Effector CD4-positive, alpha-beta T cell (primary cell): ENCODE measurements around the gene TCF23. TPM values are rescaled to one million over a fixed set of nuclear protein-coding genes. Genes with fewer than 3 reads are reported as not detected.
"Not testable (repeated sequence)": the region's sequence is repeated elsewhere in the genome, so short reads cannot be mapped to it uniquely, and the experiment has no call there.

Experiments used
- DNase-seq: peaks from one replicate; pipeline ENCODE4 v3.0.0-alpha.2; 2020
- total RNA-seq: gene quantifications from one replicate; lab custom pipeline; 2026; lab: John Stamatoyannopoulos, UW

The TCF23 gene
- total RNA-seq = not detected

DNA sequence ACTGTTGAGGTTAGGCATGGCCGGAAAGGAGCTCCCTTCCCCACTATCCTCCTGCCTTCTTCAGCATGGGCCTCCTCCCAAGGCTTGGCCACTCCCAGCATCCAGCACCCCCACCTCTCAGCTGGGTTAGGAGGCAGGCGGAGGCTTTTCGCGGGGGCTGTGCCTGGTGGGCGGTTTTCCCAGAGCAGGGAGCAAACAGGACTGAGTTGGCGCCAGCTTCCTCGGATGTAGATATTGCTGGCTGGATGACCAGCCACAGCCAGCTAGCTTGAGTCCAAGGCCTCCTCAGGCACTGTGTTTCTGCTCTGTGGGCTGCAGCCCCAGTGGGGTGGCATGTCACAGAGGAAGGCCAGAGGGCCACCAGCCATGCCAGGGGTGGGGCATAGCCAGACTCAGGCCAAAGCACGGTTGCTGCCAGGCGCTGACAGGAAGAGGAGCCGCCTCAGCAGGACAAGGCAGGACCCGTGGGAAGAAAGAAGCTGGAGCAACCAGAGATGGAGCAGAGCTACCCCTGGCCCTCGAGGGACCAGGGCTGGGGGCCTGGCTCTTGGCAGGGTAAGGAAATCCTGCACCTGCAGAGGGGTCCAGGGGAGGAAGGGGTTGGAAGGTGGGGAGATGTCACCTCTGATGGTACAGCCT is at the start of gene TCF23:
TCF23 (plus strand) TSS at position 204 of the 639 bp plus-strand sequence; CDS start at position 334, 130 bp downstream.
- DNase-seq = no peak

DNA sequence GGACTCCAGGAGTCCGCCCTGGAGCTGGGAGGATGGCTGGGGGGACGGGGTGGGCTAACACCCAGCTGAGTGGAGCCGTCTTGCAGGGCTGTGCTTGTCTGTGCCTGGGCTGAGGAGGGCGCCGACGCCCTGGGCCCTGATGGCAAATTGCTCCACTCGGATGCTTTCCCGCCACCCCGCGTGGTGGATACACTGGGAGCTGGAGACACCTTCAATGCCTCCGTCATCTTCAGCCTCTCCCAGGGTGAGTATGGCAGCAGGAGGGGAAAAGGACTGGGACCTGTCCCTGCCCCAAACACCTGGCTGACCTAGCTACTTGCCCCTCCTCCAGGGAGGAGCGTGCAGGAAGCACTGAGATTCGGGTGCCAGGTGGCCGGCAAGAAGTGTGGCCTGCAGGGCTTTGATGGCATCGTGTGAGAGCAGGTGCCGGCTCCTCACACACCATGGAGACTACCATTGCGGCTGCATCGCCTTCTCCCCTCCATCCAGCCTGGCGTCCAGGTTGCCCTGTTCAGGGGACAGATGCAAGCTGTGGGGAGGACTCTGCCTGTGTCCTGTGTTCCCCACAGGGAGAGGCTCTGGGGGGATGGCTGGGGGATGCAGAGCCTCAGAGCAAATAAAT is 49.4 kb upstream of the TCF23 start:
- no peak for DNase-seq

DNA sequence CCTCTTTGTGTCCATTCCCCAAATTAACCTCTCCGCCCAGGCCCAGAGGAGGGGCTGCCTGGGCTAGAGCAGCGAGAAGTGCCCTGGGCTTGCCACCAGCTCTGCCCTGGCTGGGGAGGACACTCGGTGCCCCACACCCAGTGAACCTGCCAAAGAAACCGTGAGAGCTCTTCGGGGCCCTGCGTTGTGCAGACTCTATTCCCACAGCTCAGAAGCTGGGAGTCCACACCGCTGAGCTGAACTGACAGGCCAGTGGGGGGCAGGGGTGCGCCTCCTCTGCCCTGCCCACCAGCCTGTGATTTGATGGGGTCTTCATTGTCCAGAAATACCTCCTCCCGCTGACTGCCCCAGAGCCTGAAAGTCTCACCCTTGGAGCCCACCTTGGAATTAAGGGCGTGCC is 48.8 kb upstream of the TCF23 start:
- DNase-seq = no peak

DNA sequence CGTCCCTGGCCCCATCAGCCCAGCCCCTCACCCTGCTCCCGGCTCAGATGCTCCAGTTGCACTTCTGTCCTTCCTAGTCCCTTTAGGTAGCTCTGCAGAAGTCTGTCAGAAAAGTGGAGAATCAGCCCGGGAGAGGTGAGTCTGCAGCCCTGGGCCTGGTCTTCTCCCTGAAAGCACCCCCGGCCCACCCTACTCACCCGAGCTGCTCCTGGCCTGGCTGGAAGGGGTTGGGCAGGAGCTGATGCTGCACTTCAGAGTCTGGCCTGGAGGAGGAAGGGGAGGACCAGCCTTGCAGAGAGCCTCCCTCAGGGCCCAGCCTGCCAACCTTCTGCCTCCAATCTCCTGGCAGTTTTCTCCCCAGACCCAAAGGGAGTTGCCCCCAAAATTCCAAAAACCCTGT is 46.5 kb upstream of the TCF23 start:
- DNase-seq = no peak

DNA sequence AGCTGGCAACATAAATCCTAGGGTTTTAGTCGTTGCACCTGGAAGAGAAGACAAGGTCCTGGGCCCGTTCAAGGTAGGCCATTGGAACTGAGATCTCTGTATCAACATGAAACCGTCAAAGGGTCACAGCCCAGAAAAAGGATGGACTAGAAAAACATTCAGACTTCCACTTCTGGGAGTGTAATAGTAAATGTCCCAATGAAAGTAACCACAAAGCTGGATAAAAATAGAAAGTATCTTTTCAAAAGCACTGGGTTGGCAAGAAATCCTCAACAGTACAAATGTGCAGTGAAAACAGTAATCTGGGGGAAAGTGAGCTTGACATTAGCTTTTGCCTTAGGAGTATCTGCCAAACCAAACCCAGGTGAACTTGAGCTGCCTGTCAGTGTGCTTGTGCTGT is 42.8 kb upstream of the TCF23 start:
- no peak for DNase-seq

DNA sequence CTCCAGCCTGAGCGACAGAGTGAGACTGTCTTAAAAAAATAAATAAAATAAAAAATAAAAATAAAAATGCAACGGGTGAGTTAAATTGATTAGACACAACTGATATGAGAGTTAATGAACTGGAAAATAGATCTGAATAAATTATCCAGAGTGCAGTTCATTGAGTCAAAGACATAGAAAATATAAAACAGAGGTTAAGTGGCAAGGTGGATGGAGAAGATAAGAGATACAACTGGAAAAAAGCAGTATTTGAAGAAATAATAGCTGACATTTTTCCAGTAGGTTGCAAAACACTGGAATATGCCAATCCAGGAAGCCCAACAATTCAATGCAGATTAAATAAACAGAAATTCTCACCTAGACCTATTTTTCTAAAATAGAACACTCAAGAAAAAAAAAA is 40.6 kb upstream of the TCF23 start:
- no peak for DNase-seq

DNA sequence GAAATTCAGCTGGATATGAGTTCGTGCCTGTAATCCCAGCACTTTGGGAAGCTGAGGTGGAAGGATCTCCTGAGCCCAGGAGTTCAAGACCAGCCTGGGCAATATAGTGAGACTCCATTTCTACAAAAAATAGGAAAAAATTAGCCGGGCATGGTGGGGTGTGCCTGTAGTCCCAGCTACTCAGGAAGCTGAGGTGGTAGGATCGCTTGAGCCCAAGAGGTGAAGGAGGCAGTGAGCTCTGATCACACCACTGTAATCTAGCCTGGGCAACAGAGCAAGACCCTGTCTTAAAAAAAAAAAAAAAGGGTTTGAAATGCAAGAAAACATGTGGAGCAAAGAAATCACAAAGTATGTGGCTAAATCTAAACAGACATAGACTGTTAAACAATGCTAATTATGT is 39.7 kb upstream of the TCF23 start:
- no peak for DNase-seq

DNA sequence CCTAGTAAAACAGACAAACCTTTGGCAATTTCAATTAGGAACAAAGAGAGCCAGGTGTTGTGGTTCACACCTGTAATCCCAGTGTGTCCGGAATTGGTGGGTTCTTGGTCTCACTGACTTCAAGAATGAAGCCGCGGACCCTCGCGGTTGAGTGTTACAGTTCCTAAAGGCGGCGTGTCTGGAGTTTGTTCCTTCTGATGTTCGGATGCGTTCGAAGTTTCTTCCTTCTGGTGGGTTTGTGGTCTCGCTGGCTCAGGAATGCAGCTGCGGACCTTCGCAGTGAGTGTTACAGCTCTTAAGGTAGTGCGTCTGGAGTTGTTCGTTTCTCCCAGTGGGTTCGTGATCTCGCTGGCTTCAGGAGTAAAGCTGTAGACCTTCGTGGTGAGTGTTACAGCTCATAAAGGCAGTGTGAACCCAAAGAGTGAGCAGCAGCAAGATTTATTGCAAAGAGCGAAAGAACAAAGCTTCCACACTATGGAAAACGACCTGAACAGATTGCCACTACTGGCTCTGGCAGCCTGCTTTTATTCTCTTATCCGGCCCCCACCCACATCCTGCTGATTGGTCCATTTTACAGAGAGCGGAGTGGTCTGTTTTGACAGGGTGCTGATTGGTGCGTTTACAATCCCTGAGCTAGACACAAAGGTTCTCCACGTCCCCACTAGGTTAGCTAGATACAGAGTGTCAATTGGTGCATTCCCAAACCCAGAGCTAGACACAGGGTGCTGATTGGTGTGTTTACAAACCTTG is 38.0 kb upstream of the TCF23 start:
- not testable (repeated sequence) for DNase-seq

DNA sequence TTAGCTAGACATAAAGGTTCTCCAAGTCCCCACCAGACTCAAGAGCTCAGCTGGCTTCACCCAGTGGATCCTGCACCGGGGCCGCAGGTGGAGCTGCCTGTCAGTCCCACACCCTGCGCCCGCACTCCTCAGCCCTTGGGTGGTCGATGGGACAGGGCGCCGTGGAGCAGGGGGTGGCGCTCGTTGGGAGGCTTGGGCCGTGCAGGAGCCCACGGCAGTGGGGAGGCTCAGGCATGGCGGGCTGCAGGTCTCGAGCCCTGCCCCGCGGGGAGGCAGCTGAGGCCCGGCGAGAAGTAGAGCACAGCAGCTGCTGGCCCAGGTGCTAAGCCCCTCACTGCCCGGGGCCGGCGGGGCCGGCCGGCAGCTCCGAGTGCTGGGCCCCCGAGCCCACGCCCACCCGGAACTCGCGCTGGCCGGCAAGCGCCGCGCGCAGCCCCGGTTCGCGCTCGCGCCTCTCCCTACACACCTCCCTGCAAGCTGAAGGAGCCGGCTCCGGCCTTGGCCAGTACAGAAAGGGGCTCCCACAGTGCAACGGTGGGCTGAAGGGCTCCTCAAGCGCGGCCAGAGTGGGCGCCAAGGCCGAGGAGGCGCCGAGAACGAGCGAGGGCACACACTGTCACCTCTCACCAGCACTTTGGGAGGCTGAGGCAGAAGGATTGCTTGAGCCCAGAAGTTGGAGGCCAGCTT is 37.3 kb upstream of the TCF23 start:
- DNase-seq = not testable (repeated sequence)

DNA sequence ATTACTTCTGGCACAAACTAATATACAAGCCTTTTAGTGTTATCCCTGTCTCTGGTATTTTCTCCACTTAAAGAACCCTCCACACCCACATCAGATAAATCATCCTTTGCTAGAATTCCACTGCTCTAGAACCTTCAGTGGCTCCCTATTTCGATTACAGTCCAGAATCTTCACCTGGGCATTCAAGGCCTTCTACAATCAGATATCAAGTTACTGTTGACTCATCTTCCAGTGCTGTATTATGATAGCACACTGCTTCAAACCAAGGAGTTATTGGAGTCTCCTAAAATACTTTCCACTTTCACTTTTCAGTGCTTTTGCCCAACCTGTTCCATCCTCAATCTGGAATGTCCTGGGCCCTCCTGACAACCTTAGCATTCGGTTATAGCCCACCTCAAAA is 33.3 kb upstream of the TCF23 start:
- DNase-seq = no peak

DNA sequence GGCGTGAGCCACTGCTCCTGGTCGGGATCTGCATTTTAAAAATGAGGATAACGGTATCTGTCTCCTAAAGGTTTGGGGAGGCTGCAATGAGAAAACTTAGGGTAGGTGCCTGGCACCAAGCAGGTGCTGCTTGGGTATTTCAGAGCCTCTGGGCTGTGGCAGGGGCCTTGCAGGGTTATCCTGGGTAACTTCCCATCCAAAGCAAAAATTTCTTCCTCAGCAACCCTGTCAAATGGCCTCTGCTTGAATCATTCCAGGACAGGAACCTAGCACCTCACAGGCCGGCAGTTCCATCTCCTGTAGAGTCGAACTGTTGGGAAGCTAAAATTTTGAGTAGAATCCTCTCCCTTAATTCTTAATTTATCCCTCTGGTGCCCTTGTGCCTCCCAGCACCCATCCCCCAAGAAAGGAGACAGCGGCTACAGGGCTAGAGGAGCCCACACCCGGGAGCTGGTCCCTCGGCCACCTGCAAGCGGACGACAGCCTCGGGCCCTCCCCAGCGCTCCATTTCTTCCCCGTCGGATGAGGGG is 30.7 kb upstream of the TCF23 start:
- DNase-seq = no peak

DNA sequence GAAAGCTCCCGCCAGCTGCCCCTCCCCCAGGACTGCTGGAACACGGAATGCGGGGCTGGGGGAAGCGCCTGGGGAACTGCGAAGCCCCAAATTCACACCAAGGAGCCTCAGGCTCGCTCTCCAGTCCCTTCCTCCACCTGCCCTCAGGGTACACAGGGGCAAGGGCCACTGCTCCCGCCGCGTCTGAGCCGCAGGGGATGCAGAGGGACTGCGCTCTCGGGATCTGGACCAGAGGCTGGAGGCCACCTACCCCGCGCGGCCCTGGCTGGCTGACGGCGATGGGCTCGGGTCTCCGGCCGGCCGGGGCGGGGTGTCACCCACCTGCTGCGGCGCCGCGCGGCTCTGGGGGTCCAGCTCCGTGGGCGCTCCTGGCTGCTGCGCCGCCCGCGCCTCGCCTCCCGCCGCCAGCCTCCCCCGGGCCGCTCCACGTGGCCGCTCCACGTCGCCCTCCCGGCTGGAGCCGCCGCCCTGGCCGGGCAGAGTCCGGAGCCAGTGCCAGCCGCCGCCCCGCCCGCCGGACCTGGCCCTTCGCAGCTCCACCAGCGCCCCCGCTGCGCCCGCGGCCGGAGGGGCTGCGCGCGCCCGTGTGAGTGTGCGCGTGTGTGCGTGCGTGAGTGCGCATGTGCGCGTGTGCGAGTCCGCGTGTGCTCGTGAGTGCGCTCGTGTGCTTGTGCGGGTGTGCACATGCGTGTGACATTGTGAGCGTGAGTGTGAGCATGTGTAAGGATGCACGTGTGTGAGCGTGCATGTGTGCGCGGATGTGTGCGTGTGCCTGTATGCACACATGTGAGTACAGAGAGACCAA is 30.1 kb upstream of the TCF23 start, which contains the start of gene CGREF1:
CGREF1 (minus strand) TSS at position 604 of the 805 bp plus-strand sequence. CDS start 14,762 bp downstream, outside the sequence.
- no peak for DNase-seq

DNA sequence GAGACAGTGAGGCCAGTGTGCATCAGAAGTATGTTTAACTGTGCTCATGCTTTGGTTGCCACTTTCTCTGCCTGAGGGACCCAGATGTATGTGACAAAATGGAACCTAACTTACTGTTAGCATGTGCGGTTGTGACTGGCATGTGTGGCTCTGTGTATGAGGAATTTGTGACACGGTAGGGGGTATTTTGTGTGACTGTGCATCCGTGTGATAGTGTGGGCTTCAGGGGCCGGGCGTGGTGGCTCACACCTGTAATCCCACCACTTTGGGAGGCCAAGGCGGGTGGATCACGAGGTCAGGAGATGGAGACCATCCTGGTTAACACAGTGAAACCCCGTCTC is 29.5 kb upstream of the TCF23 start:
- DNase-seq = not testable (repeated sequence)

DNA sequence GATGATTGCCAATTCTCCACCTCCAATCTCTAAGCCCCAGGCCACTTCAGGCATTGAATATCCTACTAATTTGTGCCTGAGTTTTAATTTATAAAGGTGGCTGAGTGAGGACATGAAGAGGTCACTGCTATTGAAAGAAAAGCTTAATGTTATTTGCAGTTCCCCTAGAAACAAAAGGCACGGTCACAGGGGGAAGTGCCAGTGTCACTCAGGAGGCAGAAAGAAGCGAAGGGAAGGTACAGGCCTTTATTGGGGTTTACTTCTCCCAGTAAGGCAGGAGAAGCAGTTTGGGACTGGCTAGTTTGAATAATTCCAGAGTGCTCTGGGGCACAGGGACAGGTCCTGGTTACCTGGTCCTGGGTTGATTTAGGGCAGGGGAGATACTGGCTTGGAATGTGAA is 26.9 kb upstream of the TCF23 start:
- no peak for DNase-seq

DNA sequence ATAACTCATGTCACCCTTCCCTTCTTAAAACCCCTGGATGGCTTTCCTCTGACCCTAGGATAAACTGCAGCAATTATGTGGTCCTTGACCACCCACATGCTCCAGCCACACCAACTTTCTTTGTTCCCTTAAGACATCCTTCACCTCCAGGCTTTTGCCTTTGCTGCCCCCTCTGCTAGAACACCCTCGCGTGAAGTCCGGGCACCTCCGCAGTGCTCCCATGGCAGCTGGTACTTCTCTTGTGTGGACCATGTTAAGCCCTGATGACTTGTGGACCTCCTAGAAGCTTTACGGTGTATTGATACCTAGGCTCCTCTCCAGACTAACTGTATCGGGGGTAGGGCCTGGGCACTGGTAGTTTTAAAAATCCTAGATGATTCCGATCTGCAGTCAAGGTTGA is 26.0 kb upstream of the TCF23 start:
- DNase-seq = no peak

DNA sequence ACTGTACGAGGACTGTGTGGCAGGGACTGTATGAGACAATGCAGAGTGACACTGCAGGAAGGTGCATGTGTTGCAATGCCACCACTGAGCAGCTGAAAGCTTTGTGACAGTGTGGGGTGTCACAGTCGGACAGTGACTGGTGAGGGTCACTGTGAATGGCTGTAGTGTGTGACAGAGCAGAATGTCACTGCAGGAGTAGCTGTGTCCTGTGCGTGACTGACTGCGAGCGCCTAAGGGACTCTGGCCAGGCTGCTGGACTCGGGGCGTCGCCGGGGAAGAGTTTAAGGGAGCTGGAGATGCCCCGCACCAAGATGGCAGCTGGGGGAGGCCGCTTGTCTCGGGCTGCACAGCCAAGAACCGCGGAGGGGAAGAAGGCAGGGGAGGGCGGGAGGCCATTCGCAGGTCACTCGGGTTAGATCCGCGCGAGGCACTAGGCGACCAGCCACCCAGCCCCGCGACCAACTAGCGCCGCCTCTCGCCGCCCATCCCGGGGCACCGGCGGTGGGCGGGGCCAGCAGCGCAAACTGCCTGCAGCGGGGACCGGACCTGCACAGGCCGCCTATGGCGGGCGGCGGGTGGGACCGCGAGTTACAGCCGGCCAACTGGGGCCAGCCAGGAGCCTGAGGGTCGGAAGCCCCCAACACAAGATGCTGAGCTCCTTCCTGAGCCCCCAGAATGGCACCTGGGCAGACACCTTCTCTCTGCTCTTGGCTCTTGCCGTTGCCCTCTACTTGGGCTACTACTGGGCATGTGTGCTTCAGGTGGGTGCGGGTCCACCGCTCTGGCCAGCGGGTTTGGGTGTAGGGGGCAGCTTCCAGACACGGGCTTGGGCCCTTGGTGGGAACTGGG is 25.3 kb upstream of the TCF23 start, which contains the start of gene ABHD1:
ABHD1 (plus strand) TSS at position 514 of the 849 bp plus-strand sequence; CDS start at position 648, 134 bp downstream.
- DNase-seq = peak; percentile 58

DNA sequence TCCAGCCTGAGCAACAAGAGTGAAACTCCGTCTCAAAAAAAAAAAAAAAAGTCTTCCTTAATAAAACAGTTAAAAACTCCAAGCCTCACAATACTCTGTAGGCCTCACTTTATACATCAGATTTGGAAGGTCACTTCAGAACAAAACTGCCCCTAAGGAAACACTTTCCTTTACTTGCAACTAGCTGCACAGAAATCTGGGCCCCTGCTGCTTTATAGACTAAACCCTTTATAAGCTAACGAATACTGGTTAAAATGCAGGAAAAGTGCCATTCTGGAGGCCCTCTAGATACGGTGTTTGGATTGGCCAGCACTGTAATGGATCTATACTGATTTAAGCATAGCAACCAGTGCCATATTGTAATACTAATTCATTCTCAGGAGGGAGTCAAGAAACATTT is 23.7 kb upstream of the TCF23 start:
- no peak for DNase-seq

DNA sequence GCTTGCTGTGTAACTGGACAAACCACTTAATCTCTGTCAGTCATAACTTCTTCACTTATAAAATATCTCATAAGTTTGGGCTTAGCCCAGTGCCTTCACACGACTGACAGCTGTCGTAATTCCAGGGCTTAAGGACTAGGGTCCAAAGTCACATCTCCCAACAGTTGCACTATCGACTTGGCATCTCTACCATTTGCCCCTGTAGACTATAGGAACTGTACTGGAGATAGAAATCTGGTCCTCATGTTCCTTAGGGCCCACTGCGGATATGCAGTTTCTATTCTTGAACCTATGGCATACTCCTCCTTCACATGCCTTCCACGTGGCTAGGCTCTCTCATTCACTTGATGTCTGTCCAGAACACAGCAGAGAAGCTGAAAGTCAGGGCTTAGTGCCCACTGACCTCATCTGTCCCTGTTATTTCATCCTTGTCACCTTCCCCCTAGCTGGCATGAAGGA is 22.5 kb upstream of the TCF23 start:
- no peak for DNase-seq

DNA sequence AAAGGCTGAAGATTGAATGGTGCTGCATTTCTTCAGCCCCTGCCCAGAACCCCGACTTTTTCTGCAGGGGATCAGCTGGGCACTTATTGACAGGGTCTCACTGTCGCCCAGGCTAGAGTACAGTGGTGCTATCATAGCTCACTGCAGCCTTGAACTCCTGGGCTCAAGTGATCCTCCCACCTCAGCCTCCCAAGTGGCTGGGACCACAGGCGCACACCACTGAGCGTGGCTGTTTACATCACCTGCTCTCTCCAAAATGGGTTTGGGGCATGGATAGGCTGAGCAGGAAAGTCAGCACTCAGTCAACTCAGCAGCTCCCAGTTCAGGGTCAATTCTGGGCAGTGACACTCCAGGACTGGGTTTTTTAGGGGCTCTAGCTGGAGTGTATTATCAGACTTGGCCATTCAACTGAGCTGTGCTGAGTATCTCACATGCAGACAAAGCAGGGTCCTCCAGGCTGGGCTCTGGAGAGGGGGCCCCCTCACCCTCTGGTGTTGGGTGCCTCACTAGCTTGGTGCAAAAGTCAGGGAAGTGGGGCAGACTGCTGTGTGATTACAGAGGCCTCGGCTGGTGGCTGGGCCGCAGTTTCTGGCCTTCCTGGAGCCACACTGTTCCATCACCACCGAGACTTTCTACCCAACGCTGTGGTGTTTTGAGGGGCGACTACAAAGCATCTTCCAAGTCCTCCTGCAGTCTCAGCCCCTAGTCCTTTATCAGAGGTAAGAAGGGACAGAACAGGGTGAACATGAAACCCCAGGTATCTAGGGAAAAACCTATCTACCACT is 20.7 kb upstream of the TCF23 start:
- DNase-seq = no peak
